ENCODE measurements around the gene HTN1.

Gene HTN1

DNA sequence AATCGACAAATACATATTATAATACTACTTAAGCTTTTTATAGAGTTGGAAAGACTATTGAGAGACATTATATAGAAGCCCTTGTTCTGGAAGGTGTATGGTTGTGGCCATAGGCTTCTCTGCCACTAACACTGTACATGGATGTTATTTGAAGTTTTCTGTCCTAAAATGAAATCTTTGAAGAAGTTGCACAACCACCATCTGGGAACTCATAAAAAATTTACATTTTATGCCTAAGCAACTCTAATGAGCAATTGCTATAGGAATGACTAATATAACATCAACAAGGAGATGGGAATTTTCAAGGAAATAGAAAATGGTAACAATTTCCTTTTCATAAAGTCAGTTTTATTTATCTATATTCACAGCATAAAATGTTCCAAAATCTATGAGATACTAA, 7.4 kb downstream of the HTN1 start:
- Histone ChIP-seq H3K27ac (ENCODE audit: low read length, poor library complexity, severe bottlenecking) (no peak overlapping the region), H3K79me1 (replicated peaks; ENCODE audit: low read length, poor library complexity, severe bottlenecking) (no peaks in the 10 kb centered on the region), H2BK12ac (ENCODE audit: low read length in 2 of 2) (no peak overlapping the region), H3K9ac (ENCODE audit: low read length) (no peak overlapping the region), H4K91ac (ENCODE audit: low read length) (no peak overlapping the region), H2AFZ (ENCODE audit: low read depth, low read length) (no peak overlapping the region), H3K23ac (ENCODE audit: low read length in 2 of 2) (no peak overlapping the region), H3K4me2 (ENCODE audit: low read length, poor library complexity, severe bottlenecking) (no peak overlapping the region), H3K4me3 (ENCODE audit: insufficient read depth in 1 of 2, low read depth in 1 of 2, low read length in 2 of 2) (no peak overlapping the region), H3K27me3 (ENCODE audit: control insufficient read depth in 1 of 2, insufficient read depth in 1 of 2, low read length in 2 of 2) (no peaks in the 10 kb centered on the region), H3K36me3 (ENCODE audit: control insufficient read depth in 1 of 2, insufficient read depth in 2 of 2, low read depth in 1 of 2, low read length in 2 of 2) (no peaks in the 10 kb centered on the region), H2BK5ac (ENCODE audit: low read depth, low read length, poor library complexity, severe bottlenecking) (no peak overlapping the region), H3K18ac (ENCODE audit: low read depth in 1 of 2, low read length in 2 of 2) (no peak overlapping the region), H3K14ac (ENCODE audit: low read length in 2 of 2) (no peak overlapping the region), H2AK5ac (ENCODE audit: low read length, severe bottlenecking) (no peak overlapping the region), H2BK15ac (ENCODE audit: low read depth, poor library complexity, severe bottlenecking) (no peak overlapping the region), H4K8ac (ENCODE audit: low read length) (no peak overlapping the region), H3K4ac (ENCODE audit: low read depth in 1 of 2, low read length in 2 of 2) (no peak overlapping the region), H3K9me3 (ENCODE audit: control insufficient read depth, low read length) (peaks cover 8% of the 10 kb centered on the region), H3K4me1 (ENCODE audit: control insufficient read depth, insufficient read depth, low read depth, low read length) (no peaks in the 10 kb centered on the region), H2BK120ac (ENCODE audit: low read depth, low read length) (no peak overlapping the region)
- no peak for DNase-seq
- WGBS, result no CpG with 5 or more reads among the region's 1 CpG

- Histone ChIP-seq H4K91ac (ENCODE audit: low read length) (no peak overlapping the region), H3K4me2 (ENCODE audit: low read length, poor library complexity, severe bottlenecking) (no peak overlapping the region), H3K14ac (ENCODE audit: low read length in 2 of 2) (no peak overlapping the region), H2BK12ac (ENCODE audit: low read length in 2 of 2) (no peak overlapping the region), H3K4me1 (ENCODE audit: control insufficient read depth, insufficient read depth, low read depth, low read length) (no peaks in the 10 kb centered on the region), H3K4ac (ENCODE audit: low read depth in 1 of 2, low read length in 2 of 2) (no peak overlapping the region), H3K9ac (ENCODE audit: low read length) (no peak overlapping the region), H3K18ac (ENCODE audit: low read depth in 1 of 2, low read length in 2 of 2) (no peak overlapping the region), H2BK5ac (ENCODE audit: low read depth, low read length, poor library complexity, severe bottlenecking) (no peak overlapping the region), H3K27me3 (ENCODE audit: control insufficient read depth in 1 of 2, insufficient read depth in 1 of 2, low read length in 2 of 2) (no peaks in the 10 kb centered on the region), H2BK15ac (ENCODE audit: low read depth, poor library complexity, severe bottlenecking) (no peak overlapping the region), H3K27ac (ENCODE audit: low read length, poor library complexity, severe bottlenecking) (no peak overlapping the region), H3K36me3 (ENCODE audit: control insufficient read depth in 1 of 2, insufficient read depth in 2 of 2, low read depth in 1 of 2, low read length in 2 of 2) (no peaks in the 10 kb centered on the region), H3K23ac (ENCODE audit: low read length in 2 of 2) (no peak overlapping the region), H4K8ac (ENCODE audit: low read length) (no peak overlapping the region), H3K4me3 (ENCODE audit: insufficient read depth in 1 of 2, low read depth in 1 of 2, low read length in 2 of 2) (no peak overlapping the region), H2BK120ac (ENCODE audit: low read depth, low read length) (no peak overlapping the region), H3K79me1 (replicated peaks; ENCODE audit: low read length, poor library complexity, severe bottlenecking) (no peaks in the 10 kb centered on the region), H3K9me3 (ENCODE audit: control insufficient read depth, low read length) (peaks cover 8% of the 10 kb centered on the region), H2AK5ac (ENCODE audit: low read length, severe bottlenecking) (no peak overlapping the region), H2AFZ (ENCODE audit: low read depth, low read length) (no peak overlapping the region)
- DNase-seq, result no peak
Measured at GRCh38 chr4:70059149-70059548, 8.9 kb downstream of the HTN1 start.

- Histone ChIP-seq H3K14ac (ENCODE audit: low read length in 2 of 2) (no peak overlapping the region), H3K9me3 (ENCODE audit: control insufficient read depth, low read length) (no peaks in the 10 kb centered on the region), H3K4me1 (ENCODE audit: control insufficient read depth, insufficient read depth, low read depth, low read length) (no peaks in the 10 kb centered on the region), H2BK15ac (ENCODE audit: low read depth, poor library complexity, severe bottlenecking) (no peak overlapping the region), H4K8ac (ENCODE audit: low read length) (no peak overlapping the region), H3K79me1 (replicated peaks; ENCODE audit: low read length, poor library complexity, severe bottlenecking) (no peaks in the 10 kb centered on the region), H3K4me3 (ENCODE audit: insufficient read depth in 1 of 2, low read depth in 1 of 2, low read length in 2 of 2) (no peak overlapping the region), H3K23ac (ENCODE audit: low read length in 2 of 2) (no peak overlapping the region), H3K36me3 (ENCODE audit: control insufficient read depth in 1 of 2, insufficient read depth in 2 of 2, low read depth in 1 of 2, low read length in 2 of 2) (no peaks in the 10 kb centered on the region), H2AFZ (ENCODE audit: low read depth, low read length) (no peak overlapping the region), H2BK5ac (ENCODE audit: low read depth, low read length, poor library complexity, severe bottlenecking) (no peak overlapping the region), H3K4me2 (ENCODE audit: low read length, poor library complexity, severe bottlenecking) (no peak overlapping the region), H3K27me3 (ENCODE audit: control insufficient read depth in 1 of 2, insufficient read depth in 1 of 2, low read length in 2 of 2) (no peaks in the 10 kb centered on the region), H2AK5ac (ENCODE audit: low read length, severe bottlenecking) (no peak overlapping the region), H4K91ac (ENCODE audit: low read length) (no peak overlapping the region), H2BK120ac (ENCODE audit: low read depth, low read length) (no peak overlapping the region), H2BK12ac (ENCODE audit: low read length in 2 of 2) (no peak overlapping the region), H3K4ac (ENCODE audit: low read depth in 1 of 2, low read length in 2 of 2) (no peak overlapping the region), H3K9ac (ENCODE audit: low read length) (no peak overlapping the region), H3K27ac (ENCODE audit: low read length, poor library complexity, severe bottlenecking) (no peak overlapping the region), H3K18ac (ENCODE audit: low read depth in 1 of 2, low read length in 2 of 2) (no peak overlapping the region)
- DNase-seq, result no peak
- WGBS, result 80% methylated on average over 1 of the region's 1 CpG
Measured at GRCh38 chr4:70062000-70062399, 11.8 kb downstream of the HTN1 start.

DNA sequence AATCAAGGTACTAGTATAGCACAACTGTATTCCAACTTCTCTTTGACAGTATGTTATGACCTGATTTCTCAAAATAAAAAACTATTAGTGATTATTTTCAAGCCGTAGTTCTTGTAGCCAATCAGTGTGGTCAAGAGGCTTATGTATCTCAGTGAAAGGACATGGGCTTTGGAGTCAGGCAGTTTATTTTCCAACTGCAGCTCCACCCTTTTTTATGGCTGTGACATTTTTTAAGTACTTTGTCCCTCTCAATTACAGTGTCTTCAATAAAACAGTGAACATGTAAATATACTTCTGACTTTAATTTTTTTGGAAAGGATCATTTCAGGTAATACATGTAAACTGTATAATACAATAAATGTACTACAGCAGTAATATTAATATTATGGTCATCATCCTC, 30.0 kb downstream of the HTN1 start:
- H2BK15ac ChIP-seq (ENCODE audit: low read depth, poor library complexity, severe bottlenecking), result no peak overlapping the region
- no peaks in the 10 kb centered on the region for H3K36me3 ChIP-seq (ENCODE audit: control insufficient read depth in 1 of 2, insufficient read depth in 2 of 2, low read depth in 1 of 2, low read length in 2 of 2)
- no peaks in the 10 kb centered on the region for H3K79me1 ChIP-seq (replicated peaks; ENCODE audit: low read length, poor library complexity, severe bottlenecking)
- no peak overlapping the region for H3K23ac ChIP-seq (ENCODE audit: low read length in 2 of 2)
- no peaks in the 10 kb centered on the region for H3K4me1 ChIP-seq (ENCODE audit: control insufficient read depth, insufficient read depth, low read depth, low read length)
- no peak overlapping the region for H4K91ac ChIP-seq (ENCODE audit: low read length)
- H3K27ac ChIP-seq (ENCODE audit: low read length, poor library complexity, severe bottlenecking), result no peak overlapping the region
- H3K18ac ChIP-seq (ENCODE audit: low read depth in 1 of 2, low read length in 2 of 2), result no peak overlapping the region
- H2AK5ac ChIP-seq (ENCODE audit: low read length, severe bottlenecking), result no peak overlapping the region
- no peaks in the 10 kb centered on the region for H3K27me3 ChIP-seq (ENCODE audit: control insufficient read depth in 1 of 2, insufficient read depth in 1 of 2, low read length in 2 of 2)
- H3K4me2 ChIP-seq (ENCODE audit: low read length, poor library complexity, severe bottlenecking), result no peak overlapping the region
- DNase-seq, result no peak
- H3K9me3 ChIP-seq (ENCODE audit: control insufficient read depth, low read length), result no peaks in the 10 kb centered on the region
- no peak overlapping the region for H3K4ac ChIP-seq (ENCODE audit: low read depth in 1 of 2, low read length in 2 of 2)
- no peak overlapping the region for H2BK12ac ChIP-seq (ENCODE audit: low read length in 2 of 2)
- no peak overlapping the region for H3K4me3 ChIP-seq (ENCODE audit: insufficient read depth in 1 of 2, low read depth in 1 of 2, low read length in 2 of 2)
- no peak overlapping the region for H2AFZ ChIP-seq (ENCODE audit: low read depth, low read length)
- no peak overlapping the region for H2BK5ac ChIP-seq (ENCODE audit: low read depth, low read length, poor library complexity, severe bottlenecking)
- H3K9ac ChIP-seq (ENCODE audit: low read length), result no peak overlapping the region
- WGBS, result 88% methylated on average over 1 of the region's 1 CpG
- H3K14ac ChIP-seq (ENCODE audit: low read length in 2 of 2), result no peak overlapping the region
- no peak overlapping the region for H4K8ac ChIP-seq (ENCODE audit: low read length)
- H2BK120ac ChIP-seq (ENCODE audit: low read depth, low read length), result no peak overlapping the region

Measured in mesenchymal stem cell (in vitro differentiated cells and primary cell).